ENCODE results near the gene CAPZB.

GRCh38 chr1:19533626-19534025 lies 48.3 kb upstream of the CAPZB start:
- no peak for TF ChIP-seq ZC3H10 (CRISPR knock-in tag; IDR thresholded peaks at IDR 0.05)
- TF ChIP-seq PATZ1 (CRISPR knock-in tag; IDR thresholded peaks at IDR 0.05; ENCODE audit: borderline replicate concordance): no peak
- TF ChIP-seq TOX (CRISPR knock-in tag; IDR thresholded peaks at IDR 0.05; ENCODE audit: borderline replicate concordance): no peak
- no peak for TF ChIP-seq BACH2 (CRISPR knock-in tag; IDR thresholded peaks at IDR 0.05; ENCODE audit: borderline replicate concordance)
- no peak for TF ChIP-seq CREB5 (CRISPR knock-in tag; IDR thresholded peaks at IDR 0.05; ENCODE audit: low read depth)
- TF ChIP-seq TCF4 (CRISPR knock-in tag; IDR thresholded peaks at IDR 0.05; ENCODE audit: borderline replicate concordance): no peak
- TF ChIP-seq CSRNP3 (CRISPR knock-in tag; IDR thresholded peaks at IDR 0.05): no peak
- TF ChIP-seq ZFP30 (CRISPR knock-in tag; IDR thresholded peaks at IDR 0.05): no peak

Data from SK-N-SH treated with all-trans-retinoic acid at 6 μM for 48 hours (cell line).